Thyroid gland (tissue), 4 donors: ENCODE data around the gene ZSCAN22. TPM values are rescaled to one million over a fixed set of nuclear protein-coding genes. Genes with fewer than 3 reads are reported as not detected.

ENCODE experiments used
- DNase-seq, 2 donors: peaks; one replicate each; pipeline ENCODE4 v3.0.0-alpha.2; 2019
- H3K27ac ChIP-seq, 3 donors: fragments of 200-600 bp; sonication (generic); 1 replicate in 2 of 3; 2 replicates in 1 of 3; pipeline ENCODE4 v1.5.1; 2016 to 2019; ENCODE audit warnings: mild to moderate bottlenecking in 1 of 3, moderate library complexity in 1 of 3
- H3K27me3 ChIP-seq: fragments of 200-600 bp; sonication (generic); one replicate; pipeline ENCODE4 v1.5.1; 2019
- H3K36me3 ChIP-seq, 2 donors: fragments of 200-600 bp; sonication (generic); one replicate each; pipeline ENCODE4 v1.5.1; 2016 to 2019
- H3K4me1 ChIP-seq, 2 donors: fragments of 200-600 bp; sonication (generic); one replicate each; pipeline ENCODE4 v1.5.1; 2017 to 2019
- H3K4me3 ChIP-seq, 3 donors: fragments of 200-600 bp; sonication (generic); replicated peaks in 1 of 3; 1 replicate in 2 of 3; 2 replicates in 1 of 3; pipeline ENCODE4 v1.5.1; 2016; ENCODE audit warnings: mild to moderate bottlenecking in 1 of 3
- H3K9me3 ChIP-seq: fragments of 200-600 bp; sonication (generic); one replicate; pipeline ENCODE4 v1.5.1; 2017
- POLR2A ChIP-seq, 2 donors: fragments of 450-650 bp; IDR thresholded peaks; one replicate each; pipeline ENCODE4 v1.6.1; 2017; ENCODE audit warnings: antibody characterized with exemption in 2 of 2, mild to moderate bottlenecking in 2 of 2, moderate library complexity in 1 of 2
- WGBS, 2 donors: methylation state at CpG; one replicate each; pipeline ENCODE4 v1.1.5; 2017; 5-methylcytosine and 5-hydroxymethylcytosine counted together
- intact Hi-C: fragments of 100-400 bp; cut with DNase I; formaldehyde crosslinking; loops from one replicate; pipeline ENCODE4 v1.15.1; 2023
- total RNA-seq, 4 donors: library from RNA; depleted of rRNA; stranded (reverse); fragments of >200 nt; gene quantifications; one replicate each; pipeline ENCODE4 v1.2.3, GENCODE V29; 2016
- TF ChIP-seq, protein P1 (sequence below), 6 experiments: fragments of 200-600 bp in 3 of 6; fragments of 450-650 bp in 3 of 6; sonication (generic) in 3 of 6; IDR thresholded peaks; one replicate each; pipeline ENCODE4 v1.5.1; 2016 to 2019; ENCODE audit warnings: antibody characterized with exemption in 6 of 6, mild to moderate bottlenecking in 2 of 6, inconsistent platforms in 1 of 6, moderate library complexity in 1 of 6

ZSCAN22 gene
- total RNA-seq, 4 donors from 2014 or later: 3.0 to 4.5 (median 4.2) TPM

DNA sequence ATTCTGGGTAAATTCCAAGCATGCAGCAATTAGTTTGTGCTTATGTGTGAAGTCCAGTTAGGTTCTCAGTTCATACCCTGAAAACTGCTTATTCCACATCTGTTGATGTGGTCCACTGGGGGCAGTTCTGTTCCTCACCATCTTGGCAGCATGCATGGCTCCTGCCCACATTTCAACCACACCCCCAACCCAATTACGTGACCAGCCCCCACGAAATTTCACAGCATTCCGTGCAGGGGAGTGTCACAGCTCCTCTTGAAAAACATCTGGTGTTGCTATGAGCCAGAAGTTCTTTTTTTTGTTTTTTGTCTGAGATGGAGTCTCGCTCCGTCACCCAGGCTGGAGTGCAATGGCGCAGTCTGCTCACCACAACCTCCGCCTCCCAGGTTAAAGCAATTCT is 30.7 kb upstream of the ZSCAN22 start:
- WGBS, 2 donors: 93 to 95% methylated on average over 7 of the region's 7 CpGs
- no peak overlapping the region for H3K4me3 ChIP-seq
- H3K36me3 ChIP-seq: peaks cover 32% of the 10 kb centered on the region in 2 donors
- DNase-seq: no peak
- intact Hi-C loops: no loop called here
- TF ChIP-seq, protein P1, sequence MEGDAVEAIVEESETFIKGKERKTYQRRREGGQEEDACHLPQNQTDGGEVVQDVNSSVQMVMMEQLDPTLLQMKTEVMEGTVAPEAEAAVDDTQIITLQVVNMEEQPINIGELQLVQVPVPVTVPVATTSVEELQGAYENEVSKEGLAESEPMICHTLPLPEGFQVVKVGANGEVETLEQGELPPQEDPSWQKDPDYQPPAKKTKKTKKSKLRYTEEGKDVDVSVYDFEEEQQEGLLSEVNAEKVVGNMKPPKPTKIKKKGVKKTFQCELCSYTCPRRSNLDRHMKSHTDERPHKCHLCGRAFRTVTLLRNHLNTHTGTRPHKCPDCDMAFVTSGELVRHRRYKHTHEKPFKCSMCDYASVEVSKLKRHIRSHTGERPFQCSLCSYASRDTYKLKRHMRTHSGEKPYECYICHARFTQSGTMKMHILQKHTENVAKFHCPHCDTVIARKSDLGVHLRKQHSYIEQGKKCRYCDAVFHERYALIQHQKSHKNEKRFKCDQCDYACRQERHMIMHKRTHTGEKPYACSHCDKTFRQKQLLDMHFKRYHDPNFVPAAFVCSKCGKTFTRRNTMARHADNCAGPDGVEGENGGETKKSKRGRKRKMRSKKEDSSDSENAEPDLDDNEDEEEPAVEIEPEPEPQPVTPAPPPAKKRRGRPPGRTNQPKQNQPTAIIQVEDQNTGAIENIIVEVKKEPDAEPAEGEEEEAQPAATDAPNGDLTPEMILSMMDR (IDR thresholded peaks at IDR 0.05): no peak
- TF ChIP-seq POLR2A (IDR thresholded peaks at IDR 0.05): no peak
- H3K27ac ChIP-seq: no peak overlapping the region
- no peaks in the 10 kb centered on the region for H3K4me1 ChIP-seq
- H3K27me3 ChIP-seq: no peaks in the 10 kb centered on the region
- H3K9me3 ChIP-seq: no peaks in the 10 kb centered on the region

DNA sequence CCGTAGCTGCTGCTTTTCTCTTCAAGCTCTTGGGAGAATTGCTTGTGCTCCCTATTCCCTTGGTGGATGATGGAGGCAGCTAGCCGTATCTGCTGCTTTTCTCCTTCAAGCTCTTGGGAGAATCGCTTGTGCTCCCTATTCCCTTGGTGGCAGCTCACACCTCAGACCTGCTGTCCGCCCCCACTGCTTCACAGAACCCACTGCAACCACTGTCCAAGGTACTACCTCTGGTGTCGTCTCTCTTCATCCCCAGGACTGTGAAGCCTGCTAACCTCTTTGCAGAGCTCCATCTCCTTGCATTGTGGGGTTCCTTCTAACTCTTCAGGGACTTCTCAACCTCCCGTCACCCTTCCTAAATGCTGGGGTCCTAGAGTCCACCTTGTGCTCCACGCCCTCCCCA is 26.2 kb upstream of the ZSCAN22 start:
- no peaks in the 10 kb centered on the region for H3K9me3 ChIP-seq
- no peak for TF ChIP-seq POLR2A (IDR thresholded peaks at IDR 0.05)
- TF ChIP-seq, protein P1 (IDR thresholded peaks at IDR 0.05): no peak
- no peak for DNase-seq
- intact Hi-C loops: loop anchor here (10.0 kb wide), 1 partner anchor 76 kb away; the partner anchor contains the start of gene ZNF544
- peaks cover 4 to 5% of the 10 kb centered on the region in 2 donors for H3K36me3 ChIP-seq
- H3K4me1 ChIP-seq: no peaks in the 10 kb centered on the region
- no peaks in the 10 kb centered on the region for H3K27me3 ChIP-seq
- H3K27ac ChIP-seq: no peak overlapping the region
- WGBS, 2 donors: 94 to 96% methylated on average over 7 of the region's 7 CpGs
- H3K4me3 ChIP-seq: no peak overlapping the region

DNA sequence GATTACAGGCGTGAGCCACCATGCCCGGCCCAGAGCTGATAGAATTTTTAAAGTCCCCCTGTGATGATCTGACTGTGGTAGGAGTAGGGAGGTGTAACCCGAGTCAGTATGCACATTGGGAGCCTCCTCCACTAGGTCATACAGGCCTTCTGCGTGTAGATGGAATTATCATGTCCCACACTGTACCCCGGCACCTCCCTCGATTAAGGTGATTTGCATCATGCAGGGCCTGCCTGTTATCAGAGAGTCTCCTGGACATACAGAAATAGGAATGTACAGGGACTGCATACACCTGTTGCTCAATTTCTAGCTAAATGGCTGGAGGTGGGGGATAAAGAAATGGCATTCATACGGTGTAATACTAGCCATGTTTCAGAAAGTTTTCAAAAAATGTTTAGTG is 22.5 kb upstream of the ZSCAN22 start:
- H3K36me3 ChIP-seq: peaks cover 4 to 15% of the 10 kb centered on the region in 2 donors
- DNase-seq: no peak
- TF ChIP-seq, protein P1 (IDR thresholded peaks at IDR 0.05): no peak
- TF ChIP-seq POLR2A (IDR thresholded peaks at IDR 0.05): no peak
- H3K4me3 ChIP-seq: no peak overlapping the region
- 81 to 89% methylated on average over 7 of the region's 7 CpGs for WGBS, 2 donors
- H3K27ac ChIP-seq: no peak overlapping the region
- H3K27me3 ChIP-seq: no peaks in the 10 kb centered on the region
- H3K4me1 ChIP-seq: peaks cover 5 to 13% of the 10 kb centered on the region in 2 donors
- H3K9me3 ChIP-seq: no peaks in the 10 kb centered on the region
- intact Hi-C loops: loop anchor here (10.0 kb wide), 1 partner anchor 79 kb away; the partner anchor contains the start of gene ZNF544

DNA sequence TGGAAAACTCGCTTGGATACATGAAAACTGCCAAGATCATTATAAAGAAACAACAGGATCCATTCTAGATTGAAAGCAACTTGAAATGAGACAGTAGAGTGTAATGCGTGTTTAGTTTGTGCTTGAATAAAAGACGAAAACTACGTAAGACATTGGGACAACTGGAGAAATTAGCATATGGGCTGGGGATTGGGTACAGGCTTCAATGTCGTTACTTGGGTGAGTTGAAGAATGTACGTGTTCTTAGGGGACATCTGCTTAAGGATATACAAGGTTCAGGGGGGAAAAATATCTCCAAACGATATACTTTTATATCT is 22.1 kb upstream of the ZSCAN22 start:
- DNase-seq: no peak
- H3K27ac ChIP-seq: peak overlapping the region; percentile 36 to 76 (median 54)
- peaks cover 9 to 15% of the 10 kb centered on the region in 2 donors for H3K36me3 ChIP-seq
- H3K4me1 ChIP-seq: peaks cover 5 to 13% of the 10 kb centered on the region in 2 donors
- no peak for TF ChIP-seq POLR2A (IDR thresholded peaks at IDR 0.05)
- TF ChIP-seq, protein P1 (IDR thresholded peaks at IDR 0.05): no peak
- 13% methylated on average over 7 of the region's 7 CpGs for WGBS, 2 donors
- intact Hi-C loops: loop anchor here (10.0 kb wide), 1 partner anchor 80 kb away; the partner anchor contains the start of gene ZNF544
- peak overlapping the region in 1 of 3 donors; percentile 88 for H3K4me3 ChIP-seq
- H3K27me3 ChIP-seq: no peaks in the 10 kb centered on the region
- H3K9me3 ChIP-seq: no peaks in the 10 kb centered on the region

DNA sequence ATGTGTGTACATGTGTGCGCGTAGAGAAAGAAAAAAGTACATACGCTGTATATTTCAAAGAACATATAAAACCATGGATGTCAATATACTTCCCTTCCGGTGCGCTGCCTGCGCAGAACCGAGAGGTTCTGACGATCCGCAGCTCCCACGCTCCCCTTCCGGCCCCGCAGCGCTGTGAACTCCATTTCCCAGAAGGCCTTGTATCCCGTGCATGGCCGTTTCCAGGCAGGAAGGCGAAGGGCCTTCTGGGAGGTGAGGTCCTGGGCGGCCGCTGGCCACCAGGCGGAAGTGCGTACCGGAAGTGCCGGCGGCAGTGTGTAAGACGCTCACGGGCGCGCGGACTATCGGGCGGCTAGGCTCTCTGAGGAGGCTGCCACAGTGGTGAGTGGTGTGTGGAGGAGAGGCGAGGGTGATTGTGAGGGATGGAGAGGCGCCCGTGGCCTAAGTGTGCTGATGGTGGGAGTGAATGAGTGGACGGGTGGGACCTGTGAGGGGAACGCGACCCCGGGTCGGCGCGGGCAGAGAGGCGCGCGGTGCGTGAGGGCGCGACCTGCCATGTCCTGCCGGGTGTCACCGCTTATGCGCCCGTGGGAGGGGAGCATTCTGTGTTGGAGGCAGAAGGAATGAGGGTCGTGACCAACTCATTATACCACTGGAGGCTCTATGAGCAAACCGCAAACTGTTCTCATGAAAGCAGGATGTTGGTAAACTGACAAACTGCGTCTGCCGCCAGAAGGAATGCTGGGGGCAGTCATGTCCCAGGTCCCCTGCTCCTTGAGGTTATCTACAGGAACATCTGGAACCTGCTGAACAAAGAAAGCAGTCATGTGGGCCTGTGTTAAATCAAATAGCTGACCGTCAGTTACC is 21.5 kb upstream of the ZSCAN22 start, which contains the start of gene ERVK3-1:
Gene ERVK3-1 (plus strand): TSS at position 313 of the 867 bp plus-strand sequence. CDS start 6,792 bp downstream, outside the sequence.
- intact Hi-C loops: loop anchor here (10.0 kb wide), 1 partner anchor 80 kb away; the partner anchor contains the start of gene ZNF544
- peaks cover 5 to 13% of the 10 kb centered on the region in 2 donors for H3K4me1 ChIP-seq
- peak; percentile 96 to 97 for DNase-seq
- peak within 1 kb of the TSS; percentile 36 to 76 (median 72) for H3K27ac ChIP-seq
- peak within 1 kb of the TSS; percentile 44 to 88 (median 46) for H3K4me3 ChIP-seq
- 1% methylated on average over 38 to 54 of the region's 55 CpGs for WGBS, 2 donors
- peaks cover 8 to 13% of the 10 kb centered on the region in 2 donors for H3K36me3 ChIP-seq
- no peaks in the 10 kb centered on the region for H3K9me3 ChIP-seq
- TF ChIP-seq, protein P1 (IDR thresholded peaks at IDR 0.05): peak in 4 of 6 experiments; percentile 35 to 48 (median 45)
- TF ChIP-seq POLR2A (IDR thresholded peaks at IDR 0.05): peak in 1 of 2 donors; percentile 86
- H3K27me3 ChIP-seq: no peaks in the 10 kb centered on the region
